Forelimb muscle (tissue), 1 donor: ENCODE data around the gene FEM1A. TPM values are rescaled to one million over a fixed set of nuclear protein-coding genes. Genes with fewer than 3 reads are reported as not detected.
"Not testable (repeated sequence)": the region's sequence is repeated elsewhere in the genome, so short reads cannot be mapped to it uniquely, and the experiment has no call there.

ENCODE experiments used
- DNase-seq: peaks from one replicate; pipeline ENCODE4 v3.0.0-alpha.2; 2013; ENCODE audit warnings: low read depth
- polyA plus RNA-seq: library from polyadenylated mRNA; unstranded; fragments of 120-200 nt; gene quantifications from one replicate; pipeline ENCODE4 v1.2.1, GENCODE V29; 2013; ENCODE audit not compliant: insufficient read length

Gene FEM1A
- polyA plus RNA-seq, 1 donor: 3.2 TPM

GRCh38 chr19:4774136-4774535 is 17.4 kb upstream of the FEM1A start:
- no peak for DNase-seq

- DNase-seq: no peak
Measured at GRCh38 chr19:4775627-4776152, 15.8 kb upstream of the FEM1A start.

- no peak for DNase-seq
Measured at GRCh38 chr19:4776436-4777211, 14.9 kb upstream of the FEM1A start.

DNA sequence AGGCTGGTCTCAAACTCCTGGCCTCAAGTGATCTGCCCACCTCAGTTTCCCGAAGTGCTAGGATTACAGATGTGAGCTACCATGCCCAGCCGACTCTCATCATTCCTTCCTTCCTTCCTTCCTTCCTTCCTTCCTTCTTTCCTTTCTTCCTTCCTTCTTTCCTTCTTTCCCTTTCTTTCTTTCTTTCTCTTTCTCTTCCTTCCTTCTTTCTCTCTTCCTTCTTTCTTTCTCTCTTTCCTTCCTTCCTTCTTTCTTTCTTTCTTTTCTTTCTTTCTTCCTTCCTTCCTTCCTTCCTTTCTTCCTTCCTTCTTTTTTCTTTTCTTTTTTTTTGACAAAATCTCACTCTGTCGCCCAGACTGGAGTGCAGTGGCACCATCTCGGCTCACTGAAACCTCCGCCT is 13.4 kb upstream of the FEM1A start:
- not testable (repeated sequence) for DNase-seq

- no peak for DNase-seq
Measured at GRCh38 chr19:4780860-4781259, 10.7 kb upstream of the FEM1A start.

DNA sequence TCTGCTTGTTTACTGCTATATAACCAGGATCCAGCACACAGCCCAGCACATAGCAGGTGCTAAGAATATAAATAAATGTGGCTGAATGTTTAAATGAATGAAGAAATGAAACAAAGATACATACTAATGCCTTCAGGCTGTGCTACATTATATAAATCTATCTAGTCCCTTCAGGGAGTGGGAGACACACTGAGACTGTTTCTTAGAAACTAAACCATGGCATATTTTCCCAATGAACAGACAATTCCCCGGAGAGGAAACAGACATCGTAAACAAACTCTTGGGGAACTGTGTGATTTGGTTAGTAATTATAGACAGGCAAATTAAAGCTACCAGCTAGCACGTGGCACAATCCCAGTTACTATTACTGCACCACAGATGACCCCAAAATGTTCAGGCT is 9.7 kb upstream of the FEM1A start:
- no peak for DNase-seq

DNA sequence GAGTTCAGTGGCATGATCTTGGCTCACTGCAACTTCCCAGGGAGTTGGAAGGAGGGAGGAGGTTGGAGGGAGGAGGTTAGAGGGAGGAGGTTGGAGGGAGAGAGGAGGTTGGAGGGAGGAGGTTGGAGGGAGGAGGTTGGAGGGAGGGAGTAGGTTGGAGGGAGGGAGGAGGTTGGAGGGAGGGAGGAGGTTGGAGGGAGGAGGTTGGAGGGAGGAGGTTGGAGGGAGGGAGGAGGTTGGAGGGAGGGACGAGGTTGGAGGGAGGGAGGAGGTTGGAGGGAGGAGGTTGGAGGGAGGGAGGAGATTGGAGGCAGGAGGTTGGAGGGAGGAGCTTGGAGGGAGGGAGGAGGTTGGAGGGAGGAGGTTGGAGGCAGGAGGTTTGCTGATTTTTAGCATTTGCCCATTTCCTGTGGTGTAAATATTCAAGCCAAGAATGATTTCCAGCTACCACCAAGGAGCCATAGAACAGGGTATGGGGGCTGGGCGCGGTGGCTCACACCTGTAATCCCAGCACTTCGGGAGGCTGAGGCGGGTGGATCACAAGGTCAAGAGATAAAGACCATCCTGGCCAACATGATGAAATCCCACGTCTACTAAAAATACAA is 5.0 kb upstream of the FEM1A start:
- DNase-seq: not testable (repeated sequence)

- not testable (repeated sequence) for DNase-seq
Measured at GRCh38 chr19:4792019-4792865, 708 bp downstream of the FEM1A start.

- DNase-seq: not testable (repeated sequence)
Measured at GRCh38 chr19:4792866-4793195, 1.3 kb downstream of the FEM1A start.

GRCh38 chr19:4793278-4793677 is 1.7 kb downstream of the FEM1A start:
- not testable (repeated sequence) for DNase-seq

- no peak for DNase-seq
Measured at GRCh38 chr19:4794971-4795370, 3.4 kb downstream of the FEM1A start.

DNA sequence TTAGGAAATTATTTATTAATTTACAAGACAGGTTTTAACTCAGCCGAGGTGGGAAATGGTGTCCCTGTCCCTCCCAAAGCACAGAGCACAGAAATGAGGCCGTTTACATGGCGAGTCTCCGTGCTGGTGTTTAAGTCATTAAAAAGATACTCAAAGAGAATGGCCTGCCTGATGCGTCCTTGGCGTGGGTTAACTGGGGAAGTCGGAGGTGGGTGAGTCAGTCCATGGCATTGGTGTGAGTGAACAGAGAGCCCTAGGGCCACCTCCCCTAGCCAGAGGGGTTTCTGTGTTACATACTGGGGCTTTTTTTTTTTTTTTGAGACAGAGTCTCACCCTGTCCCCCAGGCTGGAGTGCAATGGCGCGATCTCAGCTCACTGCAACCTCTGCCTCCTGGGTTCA is 3.9 kb downstream of the FEM1A start:
- no peak for DNase-seq

DNA sequence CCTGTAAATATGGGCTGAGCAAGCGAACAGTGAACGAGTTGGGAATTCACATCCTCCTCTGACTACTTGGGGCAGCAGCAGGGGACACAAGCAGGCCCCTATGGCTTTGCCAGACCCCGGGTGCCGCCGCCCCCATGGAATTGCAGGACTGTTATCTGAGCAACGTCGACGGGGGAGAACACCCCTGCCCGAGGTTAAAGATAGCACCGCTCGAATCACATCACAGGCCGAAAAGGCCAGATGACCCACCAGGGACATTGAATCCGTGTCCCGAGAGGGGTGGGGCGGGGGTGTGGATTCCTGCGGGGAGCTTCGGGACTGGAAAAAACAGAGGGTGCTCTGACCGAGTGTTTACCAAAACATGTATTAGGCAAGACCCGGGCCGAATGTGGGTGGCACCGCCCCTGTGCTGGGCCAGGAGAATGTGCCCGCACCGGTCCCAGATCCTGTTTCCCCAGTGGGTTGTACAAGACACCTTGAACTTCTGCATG is 9.1 kb downstream of the FEM1A start:
- DNase-seq: no peak

- no peak for DNase-seq
Measured at GRCh38 chr19:4801085-4801619, 9.6 kb downstream of the FEM1A start.

GRCh38 chr19:4802711-4803110 is 11.2 kb downstream of the FEM1A start:
- DNase-seq: no peak

DNA sequence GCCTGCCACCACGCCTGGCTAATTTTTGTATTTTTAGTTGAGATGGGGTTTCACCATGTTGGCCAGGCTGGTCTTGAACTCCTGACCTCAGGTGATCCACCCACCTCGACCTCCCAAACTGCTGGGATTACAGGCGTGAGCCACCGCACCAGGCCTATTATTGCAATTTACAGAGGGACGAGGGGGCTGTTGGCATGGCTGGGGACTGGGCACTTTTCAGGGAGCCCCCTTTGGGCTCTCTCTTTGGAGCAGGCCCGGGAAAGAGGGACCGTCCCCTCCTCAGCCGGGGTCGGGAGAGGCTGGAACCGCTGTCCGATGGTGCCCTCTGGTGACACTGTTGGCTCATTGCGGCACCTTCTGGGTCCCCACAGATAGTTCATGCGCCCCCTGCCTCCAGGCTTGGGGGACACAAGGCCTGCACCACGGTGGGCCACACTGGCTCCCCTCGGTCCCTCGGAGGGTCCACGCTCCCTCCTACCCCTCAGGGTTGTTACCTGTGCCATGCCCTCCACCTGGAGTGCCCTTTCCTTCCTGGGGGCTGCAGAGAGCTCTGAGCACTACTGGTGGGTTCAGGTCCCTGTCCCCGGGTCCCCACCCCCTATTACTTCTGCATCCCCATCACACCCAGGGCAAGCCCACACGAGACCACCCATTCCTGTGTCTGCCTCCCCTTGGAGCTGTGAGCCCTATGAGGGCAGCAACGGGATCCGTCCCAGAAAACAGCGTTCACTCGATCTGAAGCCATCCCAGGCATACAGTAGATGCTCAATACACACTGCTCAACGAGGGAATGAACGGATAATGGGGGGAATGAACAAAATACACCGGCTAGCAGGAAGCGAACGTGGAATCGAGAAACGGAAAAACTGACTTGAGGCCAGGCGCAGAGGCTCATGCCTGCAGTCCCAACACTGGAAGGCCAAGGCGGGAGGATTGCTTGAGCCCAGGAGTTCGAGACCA is 12.5 kb downstream of the FEM1A start:
- DNase-seq: no peak

DNA sequence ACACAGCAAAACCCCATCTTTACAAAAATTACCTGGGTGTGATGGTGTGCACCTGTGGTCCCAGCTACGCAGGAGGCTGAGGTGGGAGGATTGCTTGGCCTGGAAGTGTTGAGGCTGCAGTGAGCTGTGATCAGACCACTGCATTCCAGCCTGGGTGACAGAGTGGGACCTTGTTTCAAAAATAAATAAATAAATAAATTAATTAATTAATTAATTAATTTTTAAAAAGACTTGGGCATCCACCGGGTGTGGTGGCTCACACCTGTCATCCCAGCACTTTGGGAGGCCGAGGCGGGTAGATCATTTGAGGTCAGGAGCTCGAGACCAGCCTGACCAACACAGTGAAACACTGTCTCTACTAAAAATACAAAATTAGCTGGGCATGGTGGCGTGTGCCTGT is 13.6 kb downstream of the FEM1A start:
- DNase-seq: not testable (repeated sequence)

DNA sequence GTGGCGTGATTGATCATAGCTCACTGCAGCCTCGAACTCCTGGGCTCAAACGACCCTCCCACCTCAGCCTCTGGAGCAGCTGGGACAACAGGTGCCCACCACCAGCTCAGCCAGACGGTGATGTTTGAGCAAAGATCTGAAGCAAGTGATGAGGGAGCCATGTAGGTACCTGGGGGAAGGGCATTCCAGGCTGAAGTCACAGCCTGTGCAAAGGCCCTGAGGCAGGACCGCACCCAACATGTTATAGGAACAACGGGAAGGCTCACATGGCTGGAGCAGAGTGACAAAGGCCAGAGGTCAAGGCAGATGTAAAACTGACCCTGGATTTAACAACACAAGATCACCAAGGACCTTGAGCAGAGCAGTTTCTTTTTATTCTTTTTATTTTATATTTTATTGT is 14.8 kb downstream of the FEM1A start:
- DNase-seq: no peak

DNA sequence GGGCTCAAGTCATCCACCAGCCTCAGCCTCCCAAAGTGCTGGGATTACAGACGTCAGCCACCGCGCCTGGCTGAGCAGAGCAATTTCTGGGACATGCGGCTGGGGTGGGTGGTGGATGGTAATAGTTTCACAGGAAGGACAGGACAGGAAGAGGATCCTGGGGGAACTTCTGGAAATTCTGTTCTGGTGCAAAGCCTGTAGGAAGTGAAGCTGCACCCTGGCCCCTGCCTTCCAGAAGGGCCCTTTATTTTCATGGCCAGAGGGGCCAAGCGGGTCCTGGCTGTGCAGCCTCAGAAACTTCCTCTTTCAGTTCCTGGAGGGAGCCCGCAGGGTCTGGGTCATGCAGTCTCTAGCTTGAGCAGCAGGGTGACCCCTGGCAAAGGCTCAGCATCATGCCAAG is 15.7 kb downstream of the FEM1A start:
- DNase-seq: no peak

DNA sequence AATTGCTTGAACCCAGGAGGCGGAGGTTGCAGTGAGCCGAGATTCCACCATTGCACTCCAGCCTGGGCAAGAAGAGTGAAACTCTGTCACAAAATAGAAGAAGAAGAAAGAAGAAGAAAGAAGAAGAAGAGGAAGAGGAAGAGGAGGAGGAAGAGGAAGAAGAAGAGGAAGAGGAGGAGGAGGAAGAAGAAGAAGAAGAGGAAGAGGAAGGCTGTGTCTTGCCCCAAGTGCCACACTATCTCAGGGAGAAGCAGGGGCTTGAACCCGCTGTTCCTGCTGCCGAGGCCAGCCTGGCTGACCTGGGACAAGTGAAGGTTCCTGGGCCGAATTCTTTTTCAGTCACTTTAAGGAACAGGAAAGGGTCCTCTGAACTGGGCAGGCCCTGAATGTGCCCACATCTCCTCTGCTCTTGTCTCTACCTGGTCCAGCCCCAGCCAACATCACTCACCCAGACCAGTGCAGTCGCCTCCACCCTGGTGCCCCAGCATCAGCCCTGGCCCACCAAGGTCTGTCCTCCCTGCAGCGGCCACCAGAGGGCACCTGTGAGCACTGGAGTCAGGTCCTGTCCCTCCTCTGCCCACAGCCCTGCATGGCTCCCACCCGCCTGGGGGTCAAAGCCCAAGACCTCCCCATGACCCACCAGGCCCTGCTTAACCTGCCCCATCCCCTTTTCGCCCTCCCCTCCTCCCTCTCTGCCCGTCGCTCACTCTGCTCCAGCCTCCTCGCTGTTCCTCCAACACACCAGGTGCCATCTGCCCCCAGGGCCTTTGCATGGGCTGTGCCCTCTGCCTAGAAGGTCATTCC is 20.0 kb downstream of the FEM1A start:
- DNase-seq: no peak
